Right lobe of liver (tissue), 4 donors: ENCODE results near the gene PLA2R1.

Source experiments
- POLR2A ChIP-seq: fragments of 450-650 bp; IDR thresholded peaks from one replicate; pipeline ENCODE4 v1.6.1; 2017; ENCODE audit warnings: antibody characterized with exemption, mild to moderate bottlenecking
- TF ChIP-seq, protein P1 (sequence below), 4 donors: fragments of 200-600 bp in 3 of 4; fragments of 450-650 bp in 1 of 4; IDR thresholded peaks; one replicate each; pipeline versions ENCODE4 v1.5.1 to v1.8.0; 2016 to 2022; ENCODE audit warnings: antibody characterized with exemption in 4 of 4, mild to moderate bottlenecking in 2 of 4
- donor health status: DM: no; HTN: no; CAD: no.
- donor health status: DM: no; HTN: no; CAD: no.
- donor health status: DM: no; HTN: yes; CAD: no.

DNA sequence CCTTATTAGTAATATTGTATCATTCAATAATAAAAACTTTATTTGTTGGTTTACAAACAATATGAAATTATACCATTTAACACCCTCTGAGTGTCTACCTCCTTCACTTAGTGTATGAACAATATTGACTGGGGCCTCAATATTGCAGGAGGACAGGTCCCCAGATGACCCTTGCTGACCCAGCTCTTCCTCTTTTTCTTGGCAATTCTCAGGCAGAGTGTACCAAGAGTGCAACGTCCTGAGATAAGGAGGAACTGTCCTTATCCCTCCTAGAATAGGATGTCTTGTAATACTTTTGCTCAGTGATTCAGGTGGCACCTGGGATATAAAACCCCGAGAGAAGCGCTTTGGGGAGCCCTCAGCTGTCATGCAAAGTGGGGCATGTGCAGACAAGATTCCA, 76.8 kb downstream of the PLA2R1 start:
- TF ChIP-seq, protein P1, sequence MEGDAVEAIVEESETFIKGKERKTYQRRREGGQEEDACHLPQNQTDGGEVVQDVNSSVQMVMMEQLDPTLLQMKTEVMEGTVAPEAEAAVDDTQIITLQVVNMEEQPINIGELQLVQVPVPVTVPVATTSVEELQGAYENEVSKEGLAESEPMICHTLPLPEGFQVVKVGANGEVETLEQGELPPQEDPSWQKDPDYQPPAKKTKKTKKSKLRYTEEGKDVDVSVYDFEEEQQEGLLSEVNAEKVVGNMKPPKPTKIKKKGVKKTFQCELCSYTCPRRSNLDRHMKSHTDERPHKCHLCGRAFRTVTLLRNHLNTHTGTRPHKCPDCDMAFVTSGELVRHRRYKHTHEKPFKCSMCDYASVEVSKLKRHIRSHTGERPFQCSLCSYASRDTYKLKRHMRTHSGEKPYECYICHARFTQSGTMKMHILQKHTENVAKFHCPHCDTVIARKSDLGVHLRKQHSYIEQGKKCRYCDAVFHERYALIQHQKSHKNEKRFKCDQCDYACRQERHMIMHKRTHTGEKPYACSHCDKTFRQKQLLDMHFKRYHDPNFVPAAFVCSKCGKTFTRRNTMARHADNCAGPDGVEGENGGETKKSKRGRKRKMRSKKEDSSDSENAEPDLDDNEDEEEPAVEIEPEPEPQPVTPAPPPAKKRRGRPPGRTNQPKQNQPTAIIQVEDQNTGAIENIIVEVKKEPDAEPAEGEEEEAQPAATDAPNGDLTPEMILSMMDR (IDR thresholded peaks at IDR 0.05) = no peak
- TF ChIP-seq POLR2A = no peak
